ENCODE data around the gene ISLR.

Gene ISLR, protein sequence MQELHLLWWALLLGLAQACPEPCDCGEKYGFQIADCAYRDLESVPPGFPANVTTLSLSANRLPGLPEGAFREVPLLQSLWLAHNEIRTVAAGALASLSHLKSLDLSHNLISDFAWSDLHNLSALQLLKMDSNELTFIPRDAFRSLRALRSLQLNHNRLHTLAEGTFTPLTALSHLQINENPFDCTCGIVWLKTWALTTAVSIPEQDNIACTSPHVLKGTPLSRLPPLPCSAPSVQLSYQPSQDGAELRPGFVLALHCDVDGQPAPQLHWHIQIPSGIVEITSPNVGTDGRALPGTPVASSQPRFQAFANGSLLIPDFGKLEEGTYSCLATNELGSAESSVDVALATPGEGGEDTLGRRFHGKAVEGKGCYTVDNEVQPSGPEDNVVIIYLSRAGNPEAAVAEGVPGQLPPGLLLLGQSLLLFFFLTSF

DNA sequence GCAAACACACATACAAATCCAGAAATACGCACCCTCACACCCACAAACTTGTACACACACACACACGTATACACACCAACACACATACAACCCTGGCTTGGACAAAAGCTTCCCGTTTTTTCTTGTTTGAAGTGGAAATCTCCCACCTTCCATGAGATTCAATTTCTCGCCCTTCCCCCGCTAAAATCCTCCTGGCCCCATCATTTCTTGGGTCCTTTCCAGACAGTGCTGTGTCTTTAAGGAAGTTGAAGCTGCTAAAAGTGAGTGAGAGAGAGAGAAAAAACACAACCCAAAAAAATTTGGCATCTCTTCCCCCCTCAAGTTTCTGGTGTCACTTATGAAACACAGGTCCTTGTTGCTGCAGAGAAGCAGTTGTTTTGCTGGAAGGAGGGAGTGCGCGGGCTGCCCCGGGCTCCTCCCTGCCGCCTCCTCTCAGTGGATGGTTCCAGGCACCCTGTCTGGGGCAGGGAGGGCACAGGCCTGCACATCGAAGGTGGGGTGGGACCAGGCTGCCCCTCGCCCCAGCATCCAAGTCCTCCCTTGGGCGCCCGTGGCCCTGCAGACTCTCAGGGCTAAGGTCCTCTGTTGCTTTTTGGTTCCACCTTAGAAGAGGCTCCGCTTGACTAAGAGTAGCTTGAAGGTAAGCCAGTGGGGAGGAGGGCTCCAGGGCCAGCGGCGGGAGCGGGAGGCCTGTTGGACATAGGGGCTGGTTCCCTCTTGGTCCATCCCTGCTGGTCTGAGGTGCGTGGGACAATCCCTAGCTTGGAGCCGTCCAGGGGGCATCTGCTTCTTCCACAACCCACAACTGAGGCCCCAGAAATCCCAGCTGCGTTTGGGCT lies at the start of gene ISLR:
Gene ISLR, plus strand, starts transcription at position 331 of the 839 bp plus-strand sequence. CDS start 1,149 bp downstream, outside the sequence.
- DNase-seq: no peak

DNA sequence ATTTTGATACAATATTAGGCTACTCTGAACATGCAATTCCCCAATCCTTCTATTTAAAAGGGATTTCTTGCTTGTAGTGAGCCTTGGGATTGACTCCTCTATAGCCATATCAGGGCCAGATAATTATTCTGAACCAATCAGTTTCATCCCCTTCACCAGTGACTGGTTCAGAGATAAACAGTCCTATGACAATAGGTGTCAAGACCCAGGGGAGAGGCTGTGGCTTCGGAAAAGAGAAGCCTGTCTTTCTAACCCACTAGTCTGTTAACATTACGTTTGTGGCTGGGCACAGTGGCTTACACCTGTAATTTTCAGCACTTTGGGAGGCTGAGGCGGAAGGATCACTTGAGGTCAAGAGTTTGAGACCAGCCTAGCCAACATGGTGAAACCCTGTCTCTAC lies 49.3 kb upstream of the ISLR start:
- DNase-seq: no peak

DNA sequence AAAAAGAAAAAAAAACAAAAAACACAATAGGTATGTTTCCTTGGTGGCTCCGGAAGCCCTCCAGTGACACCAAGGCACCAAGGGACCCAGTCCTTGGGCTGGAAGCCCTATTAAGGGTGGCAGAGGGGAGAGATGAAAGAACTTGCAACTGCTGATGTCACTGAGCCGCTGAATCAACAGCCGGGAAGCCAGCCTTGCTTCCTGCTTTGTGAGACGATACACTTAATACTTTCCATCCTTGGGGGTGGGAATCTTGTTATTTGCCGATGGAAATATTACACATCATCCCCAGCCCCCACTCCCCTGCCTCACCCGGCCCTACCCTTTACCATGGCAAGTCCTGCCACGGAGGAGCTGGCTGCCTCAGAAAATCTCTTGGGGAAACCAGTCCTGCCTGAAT lies 48.8 kb upstream of the ISLR start:
- no peak for DNase-seq

DNA sequence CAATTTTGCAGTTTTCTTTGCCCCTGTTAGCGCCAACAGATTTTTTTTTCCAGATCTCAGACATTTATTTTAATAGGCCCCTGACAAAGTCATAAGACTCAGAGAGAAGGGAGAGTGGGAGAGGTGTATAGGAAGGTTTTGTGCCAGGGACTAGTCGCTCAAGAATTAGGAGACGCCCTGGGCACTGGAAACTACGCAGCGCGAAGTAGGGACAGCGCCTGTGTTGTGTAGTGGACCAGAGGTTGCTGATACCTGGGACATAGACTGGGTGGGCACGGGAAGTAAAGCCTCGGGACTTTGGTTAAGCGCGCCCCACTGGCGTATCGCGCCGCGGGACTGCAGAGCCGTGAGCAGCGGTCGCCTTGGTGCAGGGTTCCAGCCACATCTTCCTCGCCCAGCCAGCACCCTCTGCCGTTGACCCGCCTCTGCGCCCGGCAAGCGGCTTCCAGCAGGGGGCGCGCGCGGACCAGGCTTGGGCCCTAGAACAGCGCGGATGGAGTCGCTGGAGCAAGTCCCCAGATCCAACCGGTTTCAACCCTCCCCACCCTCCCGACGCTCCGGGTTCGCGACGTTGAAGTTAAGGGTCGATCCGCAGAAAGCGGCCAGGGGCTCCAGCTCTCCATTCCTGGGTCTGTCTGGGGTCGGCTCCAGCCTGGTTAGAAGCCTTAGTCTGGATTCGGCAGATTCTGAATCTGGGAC lies 46.1 kb upstream of the ISLR start:
- DNase-seq: peak; percentile 91 to 92

DNA sequence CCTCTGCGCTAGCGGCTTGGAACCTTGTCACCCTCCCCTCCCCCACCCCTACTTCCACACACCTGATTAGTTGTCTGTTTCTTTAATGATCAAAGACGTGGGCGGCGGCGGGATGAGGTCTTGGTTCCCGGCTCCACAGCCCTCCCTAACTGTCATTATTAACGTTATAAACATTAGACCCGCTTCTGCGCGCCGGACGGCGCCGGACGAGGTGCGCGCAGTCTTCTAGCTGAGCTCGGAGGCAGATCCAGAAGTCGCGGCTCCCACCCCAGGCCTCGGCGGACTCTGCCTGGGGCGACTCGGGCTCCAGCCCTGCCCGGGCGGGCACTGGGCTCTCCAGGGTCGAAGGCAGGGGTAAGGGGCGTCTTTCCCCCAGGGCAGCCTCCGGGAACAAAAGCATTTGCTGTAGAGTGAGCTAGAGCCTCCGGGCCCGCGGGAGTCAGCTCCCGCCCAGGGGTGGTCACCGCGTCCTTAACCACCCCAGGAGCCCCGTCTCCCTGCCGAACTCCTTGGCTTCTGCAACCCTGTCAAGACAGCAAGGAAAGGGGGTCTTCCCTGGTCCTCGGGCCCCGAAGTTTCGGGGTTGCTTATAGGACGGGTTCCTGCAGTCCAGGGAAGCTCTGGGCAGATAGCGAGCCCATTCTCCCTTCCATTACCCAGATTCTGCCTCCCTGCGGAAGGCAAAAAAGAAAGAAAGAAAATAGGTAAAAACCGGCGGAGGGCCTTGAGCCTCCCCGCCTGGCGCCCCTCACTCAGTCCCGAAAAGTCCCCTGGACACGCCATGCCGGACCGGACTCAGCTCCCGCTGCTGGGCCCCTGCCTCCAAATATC lies 45.3 kb upstream of the ISLR start:
- DNase-seq: peak; percentile 10 to 26

DNA sequence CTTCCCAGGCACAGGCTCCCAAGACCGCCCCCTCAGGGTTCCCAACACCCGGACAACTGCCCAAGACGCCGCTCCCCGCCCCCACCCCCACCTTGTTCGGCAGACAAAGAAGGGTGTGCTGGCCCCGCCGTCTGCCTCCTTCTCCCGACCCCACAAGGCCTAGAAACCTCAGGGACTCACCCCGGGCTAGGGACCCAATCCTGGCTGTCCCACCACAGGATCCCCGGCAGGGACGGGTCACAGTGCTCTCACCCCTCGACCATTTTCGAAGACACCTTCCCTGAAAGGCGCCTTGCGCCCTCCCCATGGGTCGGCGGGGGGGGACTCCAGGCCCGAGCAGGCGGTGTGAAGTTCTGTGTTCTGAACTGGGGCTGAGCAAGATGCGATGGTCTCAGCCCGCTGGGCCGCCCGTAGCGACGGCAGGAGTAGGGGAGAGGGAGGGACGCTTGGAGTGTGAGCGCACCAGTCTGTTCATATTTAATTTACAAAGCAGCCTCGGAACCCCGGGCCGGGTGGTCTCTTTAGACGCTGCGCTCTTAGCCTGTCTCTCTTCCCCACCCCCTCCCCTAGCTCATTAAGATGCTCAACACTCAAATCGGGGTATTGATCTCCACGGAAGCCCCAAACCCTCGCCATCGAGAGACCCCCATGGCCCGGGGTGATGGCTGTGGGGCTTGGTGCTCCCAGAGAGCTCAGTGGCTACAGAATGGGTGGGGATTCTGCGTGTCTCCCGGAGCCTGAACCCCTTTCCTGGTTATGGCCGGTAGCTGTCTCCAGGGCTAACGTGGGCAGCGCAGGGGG lies 44.5 kb upstream of the ISLR start:
- DNase-seq: no peak

DNA sequence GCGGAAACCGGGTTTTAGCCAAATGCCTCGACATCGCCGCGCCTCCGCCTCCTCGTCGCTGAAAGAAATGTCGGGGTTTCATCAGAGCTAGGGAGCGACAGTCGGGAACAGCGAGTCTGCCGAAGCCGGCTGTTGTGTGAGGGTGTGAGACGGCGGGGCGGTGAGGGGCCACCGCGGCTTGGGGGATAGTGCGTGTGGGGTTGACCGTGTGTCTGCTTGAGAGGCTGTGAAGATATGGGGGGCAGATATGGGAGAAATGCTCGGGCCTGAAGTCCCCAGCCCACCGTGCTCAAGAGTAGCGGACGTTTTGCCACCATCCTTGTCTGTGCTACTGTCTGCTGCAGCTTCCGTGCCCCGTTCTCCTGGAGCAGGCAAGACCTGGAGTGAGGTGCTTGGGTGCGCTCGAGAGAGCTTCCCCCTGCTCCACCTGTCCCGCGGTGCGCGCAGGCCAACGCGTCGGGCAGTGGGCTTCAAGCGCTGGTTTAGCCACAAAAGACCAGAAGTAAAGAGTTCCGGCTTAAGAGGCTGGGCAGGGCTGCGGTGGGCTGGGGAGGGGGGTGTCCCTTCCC lies 43.8 kb upstream of the ISLR start:
- peak in 1 of 2 experiments; percentile 9 for DNase-seq

DNA sequence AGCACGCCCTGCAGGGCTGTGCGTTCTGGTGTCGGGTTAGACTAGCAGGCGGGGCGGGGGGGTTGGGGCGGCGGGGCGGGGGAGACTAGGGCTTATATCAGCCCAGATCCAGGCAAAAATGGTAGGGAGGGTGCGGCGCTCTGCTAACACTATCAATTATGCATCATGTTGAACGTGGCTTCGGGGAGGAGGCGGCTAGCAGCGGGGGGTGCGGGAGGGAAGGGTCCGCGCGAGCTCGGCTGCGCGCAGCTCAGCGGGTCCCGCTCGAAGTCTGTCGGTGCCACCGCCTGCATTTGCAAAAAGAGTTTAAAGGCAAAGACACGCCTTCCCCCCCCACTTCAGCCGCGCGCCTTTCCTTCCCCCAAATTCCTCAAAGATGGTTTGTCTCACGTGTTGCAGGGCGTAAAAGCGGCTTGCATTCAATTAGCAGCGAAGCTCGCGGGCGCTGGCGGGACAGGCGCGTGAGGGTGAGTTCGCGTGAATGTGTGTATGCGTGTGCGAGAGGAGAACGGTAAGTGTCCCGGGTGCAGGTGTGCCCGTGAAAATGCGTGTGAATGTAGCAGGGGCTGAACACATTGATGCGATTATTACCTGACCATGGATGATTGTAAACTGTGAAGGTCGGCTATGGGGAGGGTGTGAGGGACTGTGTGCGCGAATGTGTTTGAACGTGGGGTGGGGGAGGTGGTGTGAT lies 43.2 kb upstream of the ISLR start, which contains the start of gene ISLR2:
Gene ISLR2, plus strand, starts transcription at position 432 of the 694 bp plus-strand sequence. CDS start 2,169 bp downstream, outside the sequence.
- DNase-seq: peak in 1 of 2 experiments; percentile 11

DNA sequence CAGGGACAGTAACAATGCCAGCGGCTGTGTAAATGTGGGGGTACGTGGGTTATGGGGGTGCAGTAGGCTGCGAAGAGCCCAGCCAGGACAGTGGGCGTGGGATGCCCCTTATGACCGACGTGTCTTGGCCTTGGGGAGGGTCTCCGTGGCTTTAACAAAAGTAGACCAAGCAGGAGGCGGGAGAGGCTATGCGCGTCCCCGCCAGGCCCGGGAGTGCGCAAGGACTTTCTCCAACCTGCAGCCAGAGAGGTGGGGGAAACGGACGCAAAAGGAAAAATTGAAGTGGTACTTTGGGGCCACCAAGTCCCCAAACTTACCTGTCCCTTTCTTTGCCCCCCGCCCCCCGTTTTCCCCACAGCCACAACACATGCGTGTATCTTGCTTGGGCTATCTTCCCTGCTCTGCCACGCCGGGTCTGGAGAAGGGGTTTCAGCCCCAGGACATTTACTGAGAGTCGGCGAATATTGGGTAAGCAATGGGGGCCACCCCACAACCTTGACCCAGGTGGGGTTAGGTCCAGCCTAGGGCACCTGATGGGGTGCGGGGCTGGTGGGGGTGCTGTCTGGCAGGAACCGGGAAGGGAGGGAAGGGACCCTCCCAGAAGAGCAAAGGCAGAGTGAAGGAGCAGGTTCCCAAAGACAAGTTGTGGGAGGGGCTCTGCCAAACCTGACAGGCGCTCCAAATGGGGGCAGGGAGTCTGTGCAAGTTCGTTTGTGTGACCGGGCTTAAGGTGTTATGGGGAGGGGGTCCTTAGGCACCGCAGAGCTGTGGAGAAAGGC lies 42.5 kb upstream of the ISLR start:
- DNase-seq: no peak

DNA sequence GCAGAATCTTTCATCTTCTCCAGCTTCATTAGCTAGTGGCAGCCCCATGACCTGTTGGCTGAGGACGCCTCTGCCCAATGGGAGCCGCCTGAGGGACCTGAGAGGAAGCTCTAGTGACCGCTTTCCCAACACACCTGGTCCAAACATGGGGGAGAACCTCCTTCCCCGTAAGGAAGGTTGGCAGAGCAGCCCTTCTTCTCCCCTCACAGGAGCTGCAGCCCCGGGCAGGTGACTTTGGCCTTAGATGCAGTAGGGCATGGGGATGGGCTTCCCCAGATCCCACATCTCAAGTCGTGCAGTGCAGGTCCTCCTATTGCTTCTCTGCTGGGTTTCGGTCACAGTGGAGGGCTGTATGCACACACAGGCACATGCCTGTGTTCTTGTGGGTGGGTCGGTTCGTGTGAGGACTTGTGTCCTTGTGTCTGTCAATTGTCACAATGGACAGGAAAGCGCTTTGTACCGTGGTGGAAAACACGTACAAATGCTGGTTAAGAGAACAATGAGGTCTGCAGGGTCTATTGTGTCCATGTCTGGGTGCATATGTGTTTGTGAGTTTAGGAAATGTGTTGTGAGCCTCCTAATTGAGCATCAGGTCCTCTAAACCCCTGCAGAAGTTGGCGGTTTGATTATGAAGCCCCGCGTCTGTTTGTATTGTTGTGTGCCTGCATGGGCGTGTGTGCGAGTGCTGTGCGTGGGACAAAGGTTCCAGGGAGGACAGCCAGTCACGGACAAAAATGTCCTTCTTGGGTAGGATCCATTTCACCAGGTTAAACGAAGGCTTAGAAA lies 41.7 kb upstream of the ISLR start:
- DNase-seq: peak; percentile 6 to 12

DNA sequence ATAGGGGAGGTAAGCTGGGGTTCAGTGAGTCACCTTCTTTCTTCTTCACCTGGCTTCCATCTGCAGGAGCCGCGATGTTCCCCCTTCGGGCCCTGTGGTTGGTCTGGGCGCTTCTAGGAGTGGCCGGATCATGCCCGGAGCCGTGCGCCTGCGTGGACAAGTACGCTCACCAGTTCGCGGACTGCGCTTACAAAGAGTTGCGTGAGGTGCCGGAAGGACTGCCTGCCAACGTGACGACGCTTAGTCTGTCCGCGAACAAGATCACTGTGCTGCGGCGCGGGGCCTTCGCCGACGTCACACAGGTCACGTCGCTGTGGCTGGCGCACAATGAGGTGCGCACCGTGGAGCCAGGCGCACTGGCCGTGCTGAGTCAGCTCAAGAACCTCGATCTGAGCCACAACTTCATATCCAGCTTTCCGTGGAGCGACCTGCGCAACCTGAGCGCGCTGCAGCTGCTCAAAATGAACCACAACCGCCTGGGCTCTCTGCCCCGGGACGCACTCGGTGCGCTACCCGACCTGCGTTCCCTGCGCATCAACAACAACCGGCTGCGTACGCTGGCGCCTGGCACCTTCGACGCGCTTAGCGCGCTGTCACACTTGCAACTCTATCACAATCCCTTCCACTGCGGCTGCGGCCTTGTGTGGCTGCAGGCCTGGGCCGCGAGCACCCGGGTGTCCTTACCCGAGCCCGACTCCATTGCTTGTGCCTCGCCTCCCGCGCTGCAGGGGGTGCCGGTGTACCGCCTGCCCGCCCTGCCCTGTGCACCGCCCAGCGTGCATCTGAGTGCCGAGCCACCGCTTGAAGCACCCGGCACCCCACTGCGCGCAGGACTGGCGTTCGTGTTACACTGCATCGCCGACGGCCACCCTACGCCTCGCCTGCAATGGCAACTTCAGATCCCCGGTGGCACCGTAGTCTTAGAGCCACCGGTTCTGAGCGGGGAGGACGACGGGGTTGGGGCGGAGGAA lies 40.5 kb upstream of the ISLR start:
- DNase-seq: peak; percentile 24 to 32

DNA sequence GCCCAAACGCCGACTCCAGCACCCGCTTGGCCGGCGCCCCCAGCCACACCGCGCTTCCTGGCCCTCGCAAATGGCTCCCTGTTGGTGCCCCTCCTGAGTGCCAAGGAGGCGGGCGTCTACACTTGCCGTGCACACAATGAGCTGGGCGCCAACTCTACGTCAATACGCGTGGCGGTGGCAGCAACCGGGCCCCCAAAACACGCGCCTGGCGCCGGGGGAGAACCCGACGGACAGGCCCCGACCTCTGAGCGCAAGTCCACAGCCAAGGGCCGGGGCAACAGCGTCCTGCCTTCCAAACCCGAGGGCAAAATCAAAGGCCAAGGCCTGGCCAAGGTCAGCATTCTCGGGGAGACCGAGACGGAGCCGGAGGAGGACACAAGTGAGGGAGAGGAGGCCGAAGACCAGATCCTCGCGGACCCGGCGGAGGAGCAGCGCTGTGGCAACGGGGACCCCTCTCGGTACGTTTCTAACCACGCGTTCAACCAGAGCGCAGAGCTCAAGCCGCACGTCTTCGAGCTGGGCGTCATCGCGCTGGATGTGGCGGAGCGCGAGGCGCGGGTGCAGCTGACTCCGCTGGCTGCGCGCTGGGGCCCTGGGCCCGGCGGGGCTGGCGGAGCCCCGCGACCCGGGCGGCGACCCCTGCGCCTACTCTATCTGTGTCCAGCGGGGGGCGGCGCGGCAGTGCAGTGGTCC lies 39.7 kb upstream of the ISLR start:
- DNase-seq: peak; percentile 5 to 7

DNA sequence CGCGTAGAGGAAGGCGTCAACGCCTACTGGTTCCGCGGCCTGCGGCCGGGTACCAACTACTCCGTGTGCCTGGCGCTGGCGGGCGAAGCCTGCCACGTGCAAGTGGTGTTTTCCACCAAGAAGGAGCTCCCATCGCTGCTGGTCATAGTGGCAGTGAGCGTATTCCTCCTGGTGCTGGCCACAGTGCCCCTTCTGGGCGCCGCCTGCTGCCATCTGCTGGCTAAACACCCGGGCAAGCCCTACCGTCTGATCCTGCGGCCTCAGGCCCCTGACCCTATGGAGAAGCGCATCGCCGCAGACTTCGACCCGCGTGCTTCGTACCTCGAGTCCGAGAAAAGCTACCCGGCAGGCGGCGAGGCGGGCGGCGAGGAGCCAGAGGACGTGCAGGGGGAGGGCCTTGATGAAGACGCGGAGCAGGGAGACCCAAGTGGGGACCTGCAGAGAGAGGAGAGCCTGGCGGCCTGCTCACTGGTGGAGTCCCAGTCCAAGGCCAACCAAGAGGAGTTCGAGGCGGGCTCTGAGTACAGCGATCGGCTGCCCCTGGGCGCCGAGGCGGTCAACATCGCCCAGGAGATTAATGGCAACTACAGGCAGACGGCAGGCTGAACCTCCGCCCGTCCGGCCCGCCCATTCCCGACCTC lies 39.0 kb upstream of the ISLR start:
- peak; percentile 39 to 56 for DNase-seq

DNA sequence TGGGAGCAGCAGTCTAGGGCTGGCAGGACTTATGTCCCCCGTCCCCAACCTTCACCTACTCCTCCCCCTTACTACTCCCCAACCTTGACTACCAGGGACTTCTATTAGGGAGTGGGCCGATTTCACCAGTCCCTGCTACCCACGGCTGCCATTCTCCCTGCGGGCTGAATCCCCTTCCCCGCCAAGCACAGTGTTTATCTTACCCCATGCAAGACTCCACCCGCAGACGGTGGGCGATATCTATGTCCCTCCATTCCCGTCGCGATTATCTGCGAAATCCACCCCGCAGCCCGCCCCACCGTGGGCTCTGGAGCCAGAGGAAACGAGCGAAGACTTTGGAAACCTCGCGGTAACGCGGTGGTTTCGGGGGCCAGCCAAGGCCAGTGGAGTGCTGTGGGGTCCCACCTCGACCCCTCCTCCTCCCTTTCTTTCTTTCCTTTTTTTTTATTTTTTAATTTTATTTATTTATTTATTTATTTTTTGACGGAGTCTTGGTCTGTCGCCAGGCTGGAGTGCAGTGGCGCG lies 38.4 kb upstream of the ISLR start:
- no peak for DNase-seq

DNA sequence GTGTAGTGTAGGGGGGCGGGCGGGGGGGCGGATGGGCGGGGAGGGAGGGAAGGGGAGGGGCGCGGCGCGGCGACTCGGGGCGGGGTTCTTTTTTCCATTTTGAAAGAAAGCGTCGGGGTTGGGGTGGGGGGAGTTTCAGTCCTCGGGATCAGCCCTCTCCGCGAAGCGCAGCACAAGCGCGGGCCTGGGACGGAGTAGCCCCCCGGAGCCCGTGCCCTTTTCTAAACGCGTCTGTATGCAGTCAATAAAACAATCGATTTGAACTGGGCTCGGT lies 37.0 kb upstream of the ISLR start:
- no peak for DNase-seq

Measured in activated CD4-positive, alpha-beta T cell treated with anti-CD3 and anti-CD28 coated beads, Interleukin-2, amount 50 U/mL, for 48 hours (primary cell).